ENCODE results near the gene NELFA.
"Not testable (repeated sequence)": the region's sequence is repeated elsewhere in the genome, so short reads cannot be mapped to it uniquely, and the experiment has no call there.

The NELFA gene

DNA sequence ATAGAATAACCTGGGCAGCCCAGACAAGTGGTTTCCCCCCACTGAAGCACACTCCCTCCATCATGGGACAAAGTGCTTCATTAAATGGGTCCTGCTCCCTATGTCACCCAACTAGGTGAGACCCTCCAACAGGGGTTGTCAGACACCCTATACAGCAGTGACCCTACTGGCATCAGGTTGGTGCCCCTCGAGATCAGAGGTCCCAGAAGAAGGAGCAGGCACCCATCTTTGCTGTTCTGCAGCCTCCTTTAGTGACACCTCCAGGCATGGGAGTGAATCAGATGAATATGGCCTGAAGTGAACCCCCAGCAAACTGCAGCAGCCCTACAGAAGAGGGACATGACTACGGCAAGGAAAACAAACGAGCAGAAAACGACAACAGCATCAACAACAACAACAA, 11.1 kb downstream of the NELFA start:
- Histone ChIP-seq H3K4me3 (no peak overlapping the region), H3K27ac (no peak overlapping the region)

DNA sequence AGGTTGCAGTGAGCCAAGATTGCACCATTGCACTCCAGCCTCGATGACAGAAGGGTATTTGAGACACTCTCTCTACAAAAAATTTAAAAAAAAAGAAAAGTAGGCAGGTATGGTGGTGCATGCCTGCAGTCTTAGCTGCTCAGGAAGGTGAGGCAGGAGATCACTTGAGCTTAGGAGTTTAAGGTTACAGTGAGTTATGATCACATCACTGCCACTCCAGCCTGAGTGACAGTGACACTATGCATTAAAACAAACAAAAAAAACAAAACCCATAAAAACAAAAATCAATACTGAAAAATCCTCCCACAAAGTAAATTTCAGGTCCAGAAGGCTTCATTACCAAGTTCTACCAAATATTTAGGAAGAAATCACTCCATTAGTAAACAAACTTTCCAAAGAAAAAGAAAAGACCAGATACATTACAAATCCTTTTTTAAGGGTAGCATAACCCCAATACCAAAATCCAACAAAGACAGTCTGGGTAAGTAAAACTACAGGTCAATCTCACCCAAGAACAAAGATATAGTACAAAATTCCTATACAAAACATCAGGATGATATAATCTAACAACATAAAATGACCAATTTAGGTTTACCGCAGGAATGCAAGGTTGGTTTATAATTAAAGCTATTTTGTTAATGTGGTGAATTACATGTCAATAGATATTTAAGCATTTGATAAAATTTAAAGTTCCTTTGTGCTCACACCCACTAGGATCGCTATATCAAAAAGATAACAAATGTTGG, 11.7 kb downstream of the NELFA start:
- Histone ChIP-seq H3K27ac (no peak overlapping the region), H3K4me3 (no peak overlapping the region)

- H3K27ac ChIP-seq = no peak overlapping the region
These were observed 13.8 kb downstream of the NELFA start for GRCh38 chr4:1994938-1995337.

DNA sequence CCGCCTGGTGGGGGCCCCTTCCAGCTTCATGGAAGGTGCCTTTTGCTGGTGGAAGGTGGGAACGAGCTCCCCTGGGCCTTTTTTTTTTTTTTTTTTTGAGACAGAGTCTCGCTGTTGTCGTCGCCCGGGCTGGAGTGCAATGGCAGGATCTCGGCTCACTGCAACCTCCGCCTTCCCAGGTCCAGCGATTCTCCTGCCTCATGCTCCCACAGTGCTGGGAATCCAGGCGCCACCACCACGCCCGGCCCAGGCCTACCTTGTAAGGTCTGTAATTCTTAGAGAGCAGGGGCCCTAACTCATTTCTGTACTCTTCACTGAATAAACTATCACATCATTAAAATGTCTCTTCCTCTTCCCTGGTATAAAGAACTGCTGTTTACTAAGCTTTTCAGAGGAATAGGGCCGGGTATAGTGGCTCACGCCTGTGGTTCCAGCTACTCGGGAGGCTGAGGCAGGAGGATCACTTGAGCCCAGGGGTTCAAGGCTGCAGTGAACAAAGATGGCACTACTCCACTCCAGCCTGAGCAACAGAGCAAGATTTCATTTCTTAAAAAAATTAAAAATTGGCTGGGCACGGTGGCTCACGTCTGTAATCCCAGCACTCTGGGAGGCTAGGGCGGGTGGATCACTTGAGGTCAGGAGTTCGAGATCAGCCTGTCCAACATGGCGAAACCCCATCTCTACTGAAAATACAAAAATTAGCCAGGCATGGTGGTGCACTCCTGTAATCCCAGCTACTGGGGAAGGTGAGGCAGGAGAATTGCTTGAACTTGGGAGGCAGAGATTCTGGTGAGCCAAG, 14.9 kb downstream of the NELFA start:
- H3K4me3 ChIP-seq, H3K27ac ChIP-seq: not testable (repeated sequence)

More at GRCh38 chr4:1994938-1995337, 13.8 kb downstream of the NELFA start:
- H3K4me3 ChIP-seq = no peak overlapping the region

- no peak overlapping the region for H3K27ac ChIP-seq
These were observed 15.6 kb downstream of the NELFA start for GRCh38 chr4:1993169-1993516.

DNA sequence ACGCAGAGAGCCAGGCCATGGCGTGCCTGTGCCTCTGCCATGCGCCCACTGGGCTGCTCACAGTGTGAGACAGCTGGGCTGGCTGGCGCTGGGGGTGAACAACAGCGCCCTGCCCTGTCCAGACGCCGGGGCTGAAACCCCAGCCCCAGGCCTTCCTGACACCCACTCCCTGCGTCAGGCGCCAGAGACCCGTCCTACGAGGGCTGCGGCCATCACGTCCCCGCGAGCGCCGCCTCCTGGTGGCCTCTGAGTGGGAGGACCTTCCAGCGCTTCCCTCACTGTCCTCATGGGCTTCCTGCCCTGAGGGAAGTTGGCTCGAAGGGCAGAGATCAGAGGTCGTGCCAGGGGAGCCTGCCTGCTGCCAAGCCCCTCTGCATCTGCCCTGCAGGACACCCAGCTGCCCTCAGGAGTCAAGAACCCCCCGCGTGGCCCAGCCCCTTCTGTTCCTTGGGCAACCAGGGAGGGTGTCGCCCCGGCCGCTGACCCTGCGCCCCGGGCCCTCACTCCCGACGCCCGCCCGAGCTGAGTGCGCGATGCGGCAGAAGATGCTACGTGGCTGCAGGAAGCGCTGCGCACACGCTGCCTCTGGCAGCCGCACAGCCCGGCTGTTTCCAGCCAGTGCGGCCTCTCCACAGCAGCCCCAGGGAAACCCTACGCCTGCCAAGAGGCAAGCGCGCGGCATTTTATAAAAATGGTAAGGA, 16.2 kb downstream of the NELFA start:
- Histone ChIP-seq H3K4me3 (no peak overlapping the region), H3K27ac (peak overlapping the region in 1 of 21 experiments; percentile 15)

More at GRCh38 chr4:1993169-1993516, 15.6 kb downstream of the NELFA start:
- H3K4me3 ChIP-seq = no peak overlapping the region

DNA sequence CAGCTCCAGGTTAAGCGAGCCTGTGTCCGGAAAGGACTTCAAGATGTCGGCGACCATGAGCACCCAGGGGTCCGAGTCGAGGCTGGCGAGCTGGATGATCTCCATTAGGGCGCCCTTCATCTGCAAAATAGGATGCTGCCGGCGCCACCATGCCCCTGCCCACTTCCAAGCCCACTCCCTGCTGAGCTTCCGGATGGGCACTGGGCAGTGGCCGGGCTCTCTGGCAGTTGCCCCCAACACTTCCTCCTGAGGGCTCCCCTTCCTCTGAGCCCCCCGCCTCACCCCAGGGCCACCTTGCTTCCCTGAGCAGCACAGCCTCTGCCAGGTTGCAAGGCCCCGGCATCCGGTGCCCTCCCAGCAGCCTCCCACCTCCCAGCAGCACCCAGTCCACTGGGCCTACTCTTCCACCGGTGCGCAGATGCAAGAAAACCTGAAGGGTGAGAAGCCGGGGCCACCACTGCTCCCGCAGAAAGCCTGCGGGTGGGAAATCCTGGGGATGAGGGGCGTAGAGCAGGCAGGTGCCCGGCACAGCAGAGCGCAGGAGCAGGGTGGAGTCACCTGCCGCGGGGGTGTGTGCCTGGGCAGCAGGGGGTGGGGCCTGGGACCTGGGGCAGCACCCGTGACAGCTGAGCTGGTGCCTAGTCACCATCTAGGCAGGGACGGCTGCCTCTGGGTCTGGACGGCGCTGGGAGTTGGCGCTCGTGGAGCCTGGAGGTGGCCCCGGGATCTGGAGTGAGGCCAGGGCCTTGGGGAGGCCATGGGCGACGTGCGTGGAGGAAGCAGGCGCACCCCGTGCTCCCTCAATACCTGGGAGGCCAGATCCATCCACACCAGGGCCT, 17.0 kb downstream of the NELFA start:
- H3K27ac ChIP-seq = no peak overlapping the region
- H3K4me3 ChIP-seq = no peak overlapping the region

GRCh38 chr4:1991087-1991486, 17.7 kb downstream of the NELFA start:
- Histone ChIP-seq H3K4me3 (no peak overlapping the region), H3K27ac (no peak overlapping the region)

DNA sequence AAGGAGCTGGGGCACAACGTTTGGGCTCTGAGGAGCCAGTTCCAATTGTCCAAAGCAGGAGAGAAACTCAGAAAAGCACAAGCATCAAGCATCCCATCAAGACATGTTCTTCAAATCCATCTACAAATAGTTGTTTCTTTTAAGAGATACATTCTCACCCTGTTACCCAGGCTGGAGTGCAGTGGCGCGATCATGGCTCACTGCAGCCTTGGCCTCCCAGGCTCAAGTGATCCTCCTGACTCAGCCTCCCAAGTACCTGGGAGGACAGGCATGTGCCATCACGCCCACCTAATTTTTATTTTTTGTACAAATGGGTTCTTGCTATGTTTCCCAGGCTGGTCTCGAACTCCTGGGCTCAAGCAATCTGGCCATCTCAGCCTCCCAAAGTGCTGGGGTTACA, 18.1 kb downstream of the NELFA start:
- Histone ChIP-seq H3K27ac (no peak overlapping the region), H3K4me3 (no peak overlapping the region)

- no peak overlapping the region for H3K27ac ChIP-seq
- no peak overlapping the region for H3K4me3 ChIP-seq
These were observed 18.5 kb downstream of the NELFA start for GRCh38 chr4:1990348-1990645.

- no peak overlapping the region for H3K27ac ChIP-seq
These were observed 19.0 kb downstream of the NELFA start for GRCh38 chr4:1989533-1990347.

DNA sequence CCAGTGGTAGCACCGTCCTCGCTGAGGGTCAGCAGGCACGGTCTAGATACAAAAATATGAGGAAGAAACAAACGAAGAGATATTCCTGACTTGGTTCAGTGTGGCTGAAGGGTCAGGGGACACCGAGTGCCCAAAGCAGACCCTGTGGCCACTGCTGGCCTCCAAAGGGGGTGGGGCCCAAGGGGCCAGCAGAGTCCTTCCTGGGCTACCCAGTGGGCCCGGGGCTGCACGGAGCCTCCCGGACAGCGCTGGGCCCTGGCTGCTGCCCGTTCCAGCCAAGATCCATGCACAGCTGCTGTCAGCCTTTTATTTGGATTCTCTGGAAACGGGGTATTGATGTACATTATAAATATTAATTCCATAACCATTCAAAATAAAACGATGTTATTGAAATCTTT, 20.4 kb downstream of the NELFA start:
- H3K27ac ChIP-seq = no peak overlapping the region
- no peak overlapping the region for H3K4me3 ChIP-seq

More at GRCh38 chr4:1989533-1990347, 19.0 kb downstream of the NELFA start:
- no peak overlapping the region for H3K4me3 ChIP-seq

GRCh38 chr4:1987721-1988326, 20.9 kb downstream of the NELFA start:
- Histone ChIP-seq H3K27ac (no peak overlapping the region), H3K4me3 (no peak overlapping the region)

DNA sequence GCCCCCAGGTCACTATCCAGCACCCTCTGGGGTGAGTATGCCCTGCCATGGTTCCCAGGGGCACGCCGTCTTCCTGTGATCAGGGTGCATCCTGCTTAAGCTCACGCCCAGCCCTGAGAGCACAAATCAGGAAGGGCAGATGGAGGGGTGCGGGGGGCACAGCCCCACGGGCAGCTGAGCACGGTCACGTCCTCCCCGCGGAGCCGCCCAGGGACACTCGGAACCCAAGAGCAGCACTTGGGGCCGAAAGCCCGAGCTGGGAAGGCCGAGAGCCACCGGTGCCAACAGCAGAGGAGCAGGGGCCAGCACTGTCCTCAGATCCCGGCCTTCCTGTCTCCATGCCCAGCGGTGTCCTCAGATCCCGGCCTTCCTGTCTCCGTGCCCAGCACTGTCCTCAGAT, 21.5 kb downstream of the NELFA start:
- H3K27ac ChIP-seq = no peak overlapping the region
- no peak overlapping the region for H3K4me3 ChIP-seq

- H3K4me3 ChIP-seq = no peak overlapping the region
- no peak overlapping the region for H3K27ac ChIP-seq
These were observed 22.1 kb downstream of the NELFA start for GRCh38 chr4:1986578-1987210.

DNA sequence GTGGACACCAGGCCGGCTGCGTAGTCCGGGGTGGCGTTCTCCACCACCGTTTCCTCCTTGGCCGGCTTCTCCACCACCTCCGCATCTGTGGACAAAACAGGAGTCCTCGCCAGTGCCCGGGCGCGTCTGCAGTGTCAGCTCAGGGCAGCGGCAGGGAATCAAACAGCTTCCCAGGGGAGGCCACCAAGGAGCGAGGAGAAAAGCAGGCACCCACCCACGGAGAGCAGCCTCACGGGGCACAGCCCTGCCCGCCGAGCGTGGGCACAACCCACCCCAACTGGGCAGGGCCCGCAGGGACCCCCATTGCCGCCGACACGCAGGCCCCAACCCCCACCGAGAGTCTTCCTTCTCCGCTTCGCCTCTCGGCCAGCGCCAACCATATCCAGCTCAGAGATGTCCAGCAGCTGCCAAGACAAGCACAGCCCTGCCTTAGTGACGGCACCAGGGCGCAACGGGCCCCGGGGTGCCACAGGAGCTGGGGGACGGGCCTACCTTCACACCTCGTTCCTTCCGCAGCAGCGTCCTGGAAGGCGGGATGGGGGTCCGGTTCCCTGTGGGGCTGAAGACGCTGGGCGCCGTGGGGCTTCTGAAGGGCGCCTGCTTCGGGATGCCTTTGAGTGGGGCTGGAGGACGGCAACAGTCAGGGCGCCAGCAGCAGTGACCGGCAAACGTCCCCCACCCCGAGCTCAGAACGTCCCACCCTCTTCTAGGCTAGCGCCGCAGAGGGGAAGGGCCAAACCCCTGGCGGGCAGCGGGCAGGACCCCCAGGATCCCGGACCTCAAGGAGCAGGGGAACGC, 22.8 kb downstream of the NELFA start:
- no peak overlapping the region for H3K4me3 ChIP-seq
- no peak overlapping the region for H3K27ac ChIP-seq

GRCh38 chr4:1985294-1985693, 23.5 kb downstream of the NELFA start:
- Histone ChIP-seq H3K27ac (no peak overlapping the region), H3K4me3 (no peak overlapping the region)
